ENCODE measurements around the gene TUSC2.

- no peak for TF ChIP-seq POLR2A (IDR thresholded peaks at IDR 0.05)
- no peak for TF ChIP-seq CTCF (IDR thresholded peaks at IDR 0.05)
Observed at GRCh38 chr3:50375258-50375931, 47.4 kb upstream of the TUSC2 start.
